Spleen (tissue), 11 donors: ENCODE results near the gene PLCB3. TPM values are rescaled to one million over a fixed set of nuclear protein-coding genes. Genes with fewer than 3 reads are reported as not detected.
A peak's percentile ranks its signal among the peaks of the same experiment; 100 is the strongest.

Experiments used
- DNase-seq: peaks from one replicate; pipeline ENCODE4 v3.0.0-alpha.2; 2020
- H3K27ac ChIP-seq, 8 donors: fragments of 200-600 bp; sonication (generic) in 7 of 8; 1 replicate in 4 of 8; 2 replicates in 4 of 8; pipeline versions ENCODE4 v1.5.0 to v1.8.0; 2016 to 2021; ENCODE audit warnings: inconsistent platforms in 4 of 8, mild to moderate bottlenecking in 4 of 8, moderate library complexity in 1 of 8
- H3K27me3 ChIP-seq, 7 donors: fragments of 200-600 bp; sonication (generic) in 6 of 7; replicated peaks in 1 of 7; 1 replicate in 4 of 7; 2 replicates in 3 of 7; pipeline versions ENCODE4 v1.5.0 to v1.8.0; 2016 to 2021; ENCODE audit warnings: inconsistent platforms in 3 of 7, mild to moderate bottlenecking in 1 of 7
- H3K36me3 ChIP-seq, 6 donors: fragments of 200-600 bp; sonication (generic) in 5 of 6; 1 replicate in 4 of 6; 2 replicates in 2 of 6; pipeline versions ENCODE4 v1.5.0 to v1.8.0; 2016 to 2021; ENCODE audit warnings: inconsistent platforms in 2 of 6
- H3K4me1 ChIP-seq, 6 donors: fragments of 200-600 bp; sonication (generic) in 5 of 6; 1 replicate in 3 of 6; 2 replicates in 3 of 6; pipeline versions ENCODE4 v1.5.0 to v1.8.0; 2016 to 2021; ENCODE audit warnings: inconsistent platforms in 3 of 6
- H3K4me3 ChIP-seq, 8 donors: fragments of 200-600 bp; sonication (generic) in 7 of 8; 1 replicate in 4 of 8; 2 replicates in 4 of 8; pipeline versions ENCODE4 v1.5.0 to v1.8.0; 2016 to 2021; ENCODE audit warnings: inconsistent platforms in 4 of 8, mild to moderate bottlenecking in 4 of 8, moderate library complexity in 2 of 8
- H3K9me3 ChIP-seq, 8 donors: fragments of 200-600 bp; sonication (generic) in 7 of 8; 1 replicate in 4 of 8; 2 replicates in 4 of 8; pipeline versions ENCODE4 v1.5.0 to v1.8.0; 2016 to 2021; ENCODE audit warnings: inconsistent platforms in 4 of 8
- CTCF ChIP-seq, 11 experiments: fragments of 200-600 bp in 7 of 11; fragments of 450-650 bp in 4 of 11; sonication (generic) in 4 of 11; IDR thresholded peaks in 8 of 11; conservative IDR thresholded peaks in 3 of 11; 1 replicate in 7 of 11; 2 replicates in 4 of 11; pipeline versions ENCODE4 v1.4.0 to v1.8.0; 2016 to 2021; ENCODE audit warnings: antibody characterized with exemption in 11 of 11, inconsistent platforms in 4 of 11, mild to moderate bottlenecking in 1 of 11
- POLR2A ChIP-seq, 3 donors: fragments of 450-650 bp; IDR thresholded peaks; one replicate each; pipeline ENCODE4 v1.5.1; 2017; ENCODE audit warnings: antibody characterized with exemption in 3 of 3, mild to moderate bottlenecking in 1 of 3
- POLR2AphosphoS5 ChIP-seq, 3 donors: sonication (generic); formaldehyde crosslinking; IDR thresholded peaks; one replicate each; pipeline ENCODE4 v1.5.1; 2017; ENCODE audit warnings: antibody characterized with exemption in 3 of 3
- WGBS, 5 donors: extraction: QIAGEN DNeasy Blood & Tissue Kit in 3 of 5; methylation state at CpG; one replicate each; pipeline versions ENCODE4 v1.1.5 to v1.1.7; 2013 to 2018; 5-methylcytosine and 5-hydroxymethylcytosine counted together
- intact Hi-C: fragments of 100-400 bp; cut with DNase I; formaldehyde crosslinking; loops from one replicate; pipeline ENCODE4 v1.15.0; 2023; ENCODE audit warnings: low total_unique reads
- polyA plus RNA-seq, 3 donors: library from polyadenylated mRNA; stranded (reverse); fragments of 200-250 nt; gene quantifications; one replicate each; pipeline ENCODE4 v1.2.1, GENCODE V29; 2013
- total RNA-seq, 7 donors: library from RNA; depleted of rRNA in 3 of 7; stranded (reverse); fragments of >200 nt in 3 of 7; fragmentation: NEBNext Ultra II Directional in 4 of 7; extraction: Animal tissue kit (Norgen Biotek cat#: 25700) in 4 of 7; gene quantifications; one replicate each; pipeline versions ENCODE4 v1.1.0 to v1.2.1, GENCODE V29; 2016 to 2021
- donor health status: healthy with polysubstance abuse.
- donor health status: DM: no; HTN: no; CAD: no; lungs with moderate emphysema.
- donor health status: DM: no; HTN: no; CAD: no.
- donor health status: Bipolar disorder and iron deficiency.
- donor health status: healthy.
- donor health status: DM: no; HTN: no; CAD: no.
- donor health status: DM: yes; HTN: yes; CAD: no.

The PLCB3 gene
- total and polyA plus RNA-seq, 10 donors, result 3.8 to 28.3 (median 21.1) TPM

- TF ChIP-seq POLR2A (IDR thresholded peaks at IDR 0.05), result no peak
- Histone ChIP-seq H3K4me3 (no peak overlapping the region), H3K27ac (no peak overlapping the region), H3K9me3 (no peaks in the 10 kb centered on the region), H3K36me3 (no peaks in the 10 kb centered on the region), H3K27me3 (peaks cover 15 to 100% (median 86%) of the 10 kb centered on the region in 7 donors), H3K4me1 (peaks cover 22 to 60% (median 34%) of the 10 kb centered on the region in 6 donors)
- no peak for DNase-seq
- intact Hi-C loops, result no loop called here
- 10 to 17% (median 13%) methylated on average over 15 to 34 of the region's 34 CpGs for WGBS, 5 donors
Observed at GRCh38 chr11:64296830-64297698, 45.7 kb downstream of the PLCB3 start.

- intact Hi-C loops, result no loop called here
- no peak for DNase-seq
- peaks cover 11 to 98% (median 79%) of the 10 kb centered on the region in 7 donors for H3K27me3 ChIP-seq
Observed at GRCh38 chr11:64297699-64298358, 46.5 kb downstream of the PLCB3 start.

GRCh38 chr11:64298966-64299846 is 47.9 kb downstream of the PLCB3 start:
- peaks cover 22 to 60% (median 32%) of the 10 kb centered on the region in 6 donors for H3K4me1 ChIP-seq
- peak overlapping the region in 1 of 8 donors; percentile 16 for H3K27ac ChIP-seq
- peaks cover 9 to 84% (median 69%) of the 10 kb centered on the region in 7 donors for H3K27me3 ChIP-seq
- H3K9me3 ChIP-seq, result no peaks in the 10 kb centered on the region
- H3K4me3 ChIP-seq, result peak overlapping the region in 7 of 8 donors; percentile 13 to 67 (median 28)
- no peaks in the 10 kb centered on the region for H3K36me3 ChIP-seq
- 3 to 9% (median 4%) methylated on average over 11 to 60 of the region's 60 CpGs for WGBS, 5 donors
- no peak for TF ChIP-seq CTCF (IDR thresholded peaks at IDR 0.05 in 8 of 11, conservative IDR thresholded peaks at IDR 0.05 in 3 of 11)
- TF ChIP-seq POLR2AphosphoS5 (IDR thresholded peaks at IDR 0.05), result peak in 2 of 3 donors; percentile 38 to 58
- DNase-seq, result peak; percentile 84
- intact Hi-C loops, result no loop called here

More at GRCh38 chr11:64297699-64298358, 46.5 kb downstream of the PLCB3 start:
- H3K9me3 ChIP-seq, result no peaks in the 10 kb centered on the region
- peaks cover 17 to 52% (median 27%) of the 10 kb centered on the region in 6 donors for H3K4me1 ChIP-seq
- H3K4me3 ChIP-seq, result no peak overlapping the region
- no peak overlapping the region for H3K27ac ChIP-seq
- no peaks in the 10 kb centered on the region for H3K36me3 ChIP-seq
- WGBS, 5 donors, result 26 to 44% (median 41%) methylated on average over 18 of the region's 18 CpGs
- TF ChIP-seq POLR2AphosphoS5 (IDR thresholded peaks at IDR 0.05), result no peak
- no peak for TF ChIP-seq CTCF (IDR thresholded peaks at IDR 0.05 in 8 of 11, conservative IDR thresholded peaks at IDR 0.05 in 3 of 11)
- TF ChIP-seq POLR2A (IDR thresholded peaks at IDR 0.05), result no peak
